Adrenal gland (tissue), 5 donors: ENCODE results near the gene DFFB.

Source experiments
- POLR2A ChIP-seq, 2 donors: fragments of 450-650 bp; IDR thresholded peaks; one replicate each; pipeline ENCODE4 v1.6.1; 2017; ENCODE audit warnings: antibody characterized with exemption in 2 of 2, mild to moderate bottlenecking in 2 of 2, moderate library complexity in 1 of 2
- TF ChIP-seq, protein P1 (sequence below), 6 experiments: fragments of 450-650 bp in 4 of 6; fragments of 200-600 bp in 2 of 6; sonication (generic) in 1 of 6; IDR thresholded peaks; 1 replicate in 5 of 6; 2 replicates in 1 of 6; pipeline versions ENCODE4 v1.5.1 to v1.8.0; 2016 to 2021; ENCODE audit warnings: antibody characterized with exemption in 6 of 6, mild to moderate bottlenecking in 2 of 6, moderate library complexity in 1 of 6
- donor health status: DM: no; HTN: no; CAD: no.

DNA sequence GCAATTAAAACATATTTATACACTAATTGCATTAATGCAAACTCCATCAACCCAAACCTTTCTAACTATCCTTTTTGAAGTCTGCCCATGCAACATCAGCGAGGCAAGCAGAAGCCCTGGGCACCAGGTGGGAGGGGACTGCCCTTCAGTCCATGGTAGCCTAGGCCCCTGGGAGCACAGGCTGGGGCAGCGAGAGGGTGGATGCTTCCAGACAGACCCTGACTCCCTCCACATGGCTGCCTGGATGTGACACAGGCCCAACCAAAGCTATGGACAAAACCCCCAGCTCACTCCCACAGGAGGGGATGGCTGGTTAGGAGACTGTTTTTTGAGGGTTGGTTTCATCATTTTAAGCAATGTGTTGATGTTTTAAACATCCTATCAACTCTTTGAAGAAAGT is 43.2 kb upstream of the DFFB start:
- no peak for TF ChIP-seq POLR2A (IDR thresholded peaks at IDR 0.05)
- TF ChIP-seq, protein P1, sequence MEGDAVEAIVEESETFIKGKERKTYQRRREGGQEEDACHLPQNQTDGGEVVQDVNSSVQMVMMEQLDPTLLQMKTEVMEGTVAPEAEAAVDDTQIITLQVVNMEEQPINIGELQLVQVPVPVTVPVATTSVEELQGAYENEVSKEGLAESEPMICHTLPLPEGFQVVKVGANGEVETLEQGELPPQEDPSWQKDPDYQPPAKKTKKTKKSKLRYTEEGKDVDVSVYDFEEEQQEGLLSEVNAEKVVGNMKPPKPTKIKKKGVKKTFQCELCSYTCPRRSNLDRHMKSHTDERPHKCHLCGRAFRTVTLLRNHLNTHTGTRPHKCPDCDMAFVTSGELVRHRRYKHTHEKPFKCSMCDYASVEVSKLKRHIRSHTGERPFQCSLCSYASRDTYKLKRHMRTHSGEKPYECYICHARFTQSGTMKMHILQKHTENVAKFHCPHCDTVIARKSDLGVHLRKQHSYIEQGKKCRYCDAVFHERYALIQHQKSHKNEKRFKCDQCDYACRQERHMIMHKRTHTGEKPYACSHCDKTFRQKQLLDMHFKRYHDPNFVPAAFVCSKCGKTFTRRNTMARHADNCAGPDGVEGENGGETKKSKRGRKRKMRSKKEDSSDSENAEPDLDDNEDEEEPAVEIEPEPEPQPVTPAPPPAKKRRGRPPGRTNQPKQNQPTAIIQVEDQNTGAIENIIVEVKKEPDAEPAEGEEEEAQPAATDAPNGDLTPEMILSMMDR (IDR thresholded peaks at IDR 0.05) = no peak
